ENCODE measurements around the gene IFI6. TPM values are rescaled to one million over a fixed set of nuclear protein-coding genes. Genes with fewer than 3 reads are reported as not detected.

The IFI6 gene
- total and polyA plus RNA-seq, 2 of the 4 experiments (the other 2 are of a cell fraction), result 7.3 to 16.8 TPM

GRCh38 chr1:27710574-27710973 lies 38.6 kb upstream of the IFI6 start:
- Histone ChIP-seq H3K79me1 (ENCODE audit: low read depth in 1 of 2, low read length in 2 of 2) (no peaks in the 10 kb centered on the region), H3K27me3 (ENCODE audit: control insufficient read depth, insufficient read depth, low read length) (peaks cover 11% of the 10 kb centered on the region), H4K20me1 (ENCODE audit: insufficient read depth, low read length) (no peaks in the 10 kb centered on the region), H2BK120ac (ENCODE audit: low read depth, low read length) (no peak overlapping the region), H3K9me3 (ENCODE audit: control insufficient read depth, insufficient read depth, low read length) (no peaks in the 10 kb centered on the region), H2BK20ac (ENCODE audit: low read depth, low read length) (no peak overlapping the region), H3K9me1 (ENCODE audit: insufficient read depth, low read length) (no peaks in the 10 kb centered on the region), H3K27ac (ENCODE audit: insufficient read depth, low read length) (no peak overlapping the region), H4K5ac (ENCODE audit: low read depth, low read length) (no peak overlapping the region), H2BK5ac (ENCODE audit: low read depth, low read length, poor library complexity, severe bottlenecking) (no peak overlapping the region), H3K9ac (ENCODE audit: low read depth, low read length) (no peak overlapping the region), H3K18ac (ENCODE audit: low read depth, low read length) (no peak overlapping the region), H3K4me1 (ENCODE audit: control insufficient read depth, insufficient read depth, low read length) (no peaks in the 10 kb centered on the region), H4K8ac (ENCODE audit: low read depth in 2 of 2, low read length in 2 of 2) (no peak overlapping the region), H3K4ac (ENCODE audit: low read depth, low read length) (no peak overlapping the region), H3K56ac (ENCODE audit: extremely low read depth, insufficient read depth, low read length) (no peak overlapping the region), H2BK15ac (ENCODE audit: low read depth, low read length) (no peak overlapping the region), H2AK5ac (ENCODE audit: low read depth, low read length) (no peak overlapping the region), H3K4me2 (ENCODE audit: low read depth, low read length) (no peak overlapping the region), H2AK9ac (replicated peaks; ENCODE audit: low read depth, low read length, poor library complexity) (no peak overlapping the region), H4K91ac (ENCODE audit: insufficient read depth, low read depth, low read length) (no peak overlapping the region), H3K4me3 (ENCODE audit: insufficient read depth, low read depth, low read length) (no peak overlapping the region), H2AFZ (replicated peaks; ENCODE audit: low read length, poor library complexity) (no peak overlapping the region), H3K23ac (ENCODE audit: low read depth, low read length) (no peak overlapping the region), H3K14ac (replicated peaks; ENCODE audit: low read depth, low read length) (no peak overlapping the region), H3K36me3 (ENCODE audit: control insufficient read depth, insufficient read depth, low read length) (no peaks in the 10 kb centered on the region)
- ChIA-PET CTCF (no interaction called here), POLR2A (ENCODE audit: unreplicated experiment) (no interaction called here)
- DNase-seq (no peak), ATAC-seq (ENCODE audit: low read depth) (no peak)
- intact Hi-C loops (cut with micrococcal nuclease) (no loop called here), in situ Hi-C loops (cut with MboI; ENCODE audit: low sequenced_read_pairs) (loop anchor here (5.0 kb wide), 1 partner anchor 33 kb away; no protein-coding TSS in a partner anchor), dilution Hi-C loops (cut with HindIII; ENCODE audit: low sequenced_read_pairs, unreplicated experiment) (no loop called here)
- no peak for TF ChIP-seq RAD21 (IDR thresholded peaks at IDR 0.05; ENCODE audit: low read length)
- no peak for TF ChIP-seq RFX5 (IDR thresholded peaks at IDR 0.05; ENCODE audit: low read depth, low read length)
- TF ChIP-seq RCOR1 (IDR thresholded peaks at IDR 0.05; ENCODE audit: insufficient replicate concordance, low read length), result no peak
- TF ChIP-seq MXI1 (IDR thresholded peaks at IDR 0.05; ENCODE audit: borderline replicate concordance, low read depth, low read length), result no peak
- TF ChIP-seq BHLHE40 (IDR thresholded peaks at IDR 0.05; ENCODE audit: low read depth, low read length), result no peak
- no peak for TF ChIP-seq CTCF (conservative IDR thresholded peaks at IDR 0.05; ENCODE audit: low read depth, low read length)
- no peak for TF ChIP-seq NFE2L2 (IDR thresholded peaks at IDR 0.05; ENCODE audit: low read depth, low read length)
- no peak for TF ChIP-seq CEBPB (IDR thresholded peaks at IDR 0.05; ENCODE audit: low read depth, low read length)
- no peak for TF ChIP-seq SMC3 (IDR thresholded peaks at IDR 0.05; ENCODE audit: low read depth, low read length)
- TF ChIP-seq MAFK (IDR thresholded peaks at IDR 0.05; ENCODE audit: low read depth, low read length), result no peak
- TF ChIP-seq POLR2A (IDR thresholded peaks at IDR 0.05; ENCODE audit: low read depth, low read length), result no peak
- no peak for TF ChIP-seq MAZ (IDR thresholded peaks at IDR 0.05; ENCODE audit: borderline replicate concordance, low read depth, low read length)
- no peak for TF ChIP-seq CHD1 (IDR thresholded peaks at IDR 0.05; ENCODE audit: low read depth, low read length)
- no peak for TF ChIP-seq USF2 (IDR thresholded peaks at IDR 0.05; ENCODE audit: low read depth, low read length)
- TF ChIP-seq FOS (IDR thresholded peaks at IDR 0.05; ENCODE audit: low read depth, low read length), result no peak
- TF ChIP-seq ELK1 (IDR thresholded peaks at IDR 0.05; ENCODE audit: borderline replicate concordance, low read depth, low read length), result no peak
- no TSS peak for BruUV-seq (replicated peaks)
- no CpG with 5 or more reads among the region's 2 CpGs for WGBS, 2 experiments (ENCODE audit: extremely low coverage in 2 of 2, insufficient read length in 1 of 2)
